ENCODE measurements around the gene VARS2.

VARS2 gene

GRCh38 chr6:30884521-30885480, 29.2 kb upstream of the VARS2 start:
- peak; percentile 85 for DNase-seq (ENCODE audit: low spot score)

GRCh38 chr6:30885481-30885998, 28.5 kb upstream of the VARS2 start:
- no peak for DNase-seq (ENCODE audit: low spot score)

GRCh38 chr6:30885999-30886896, 27.8 kb upstream of the VARS2 start:
- no peak for DNase-seq (ENCODE audit: low spot score)

DNA sequence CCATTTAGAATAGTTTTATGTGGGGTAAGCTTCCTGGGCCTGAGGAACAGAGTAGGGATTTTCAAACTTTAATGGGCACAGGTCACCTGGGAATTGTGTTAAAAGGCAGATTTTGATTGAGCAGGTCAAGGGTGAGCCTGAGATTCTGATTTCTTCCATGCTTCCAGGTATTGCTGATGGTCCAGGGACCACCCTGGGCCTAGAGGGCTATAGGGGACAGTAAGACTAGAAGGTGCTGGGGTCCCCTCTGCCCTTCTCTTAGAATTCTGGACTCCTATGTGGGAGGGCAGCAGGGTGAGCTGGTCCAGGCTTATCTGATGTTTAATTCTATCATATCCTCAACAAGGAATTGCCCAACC, 27.2 kb upstream of the VARS2 start:
- no peak for DNase-seq (ENCODE audit: low spot score)

GRCh38 chr6:30887901-30888815, 25.9 kb upstream of the VARS2 start:
- DNase-seq (ENCODE audit: low spot score): no peak

- DNase-seq (ENCODE audit: low spot score): no peak
Measured at GRCh38 chr6:30888816-30889495, 25.1 kb upstream of the VARS2 start.

- no peak for DNase-seq (ENCODE audit: low spot score)
Measured at GRCh38 chr6:30889496-30889885, 24.5 kb upstream of the VARS2 start.

GRCh38 chr6:30889921-30890645, 24.0 kb upstream of the VARS2 start:
- DNase-seq (ENCODE audit: low spot score): no peak

GRCh38 chr6:30890646-30891449, 23.2 kb upstream of the VARS2 start:
- DNase-seq (ENCODE audit: low spot score): no peak

- DNase-seq (ENCODE audit: low spot score): no peak
Measured at GRCh38 chr6:30891450-30891723, 22.7 kb upstream of the VARS2 start.

DNA sequence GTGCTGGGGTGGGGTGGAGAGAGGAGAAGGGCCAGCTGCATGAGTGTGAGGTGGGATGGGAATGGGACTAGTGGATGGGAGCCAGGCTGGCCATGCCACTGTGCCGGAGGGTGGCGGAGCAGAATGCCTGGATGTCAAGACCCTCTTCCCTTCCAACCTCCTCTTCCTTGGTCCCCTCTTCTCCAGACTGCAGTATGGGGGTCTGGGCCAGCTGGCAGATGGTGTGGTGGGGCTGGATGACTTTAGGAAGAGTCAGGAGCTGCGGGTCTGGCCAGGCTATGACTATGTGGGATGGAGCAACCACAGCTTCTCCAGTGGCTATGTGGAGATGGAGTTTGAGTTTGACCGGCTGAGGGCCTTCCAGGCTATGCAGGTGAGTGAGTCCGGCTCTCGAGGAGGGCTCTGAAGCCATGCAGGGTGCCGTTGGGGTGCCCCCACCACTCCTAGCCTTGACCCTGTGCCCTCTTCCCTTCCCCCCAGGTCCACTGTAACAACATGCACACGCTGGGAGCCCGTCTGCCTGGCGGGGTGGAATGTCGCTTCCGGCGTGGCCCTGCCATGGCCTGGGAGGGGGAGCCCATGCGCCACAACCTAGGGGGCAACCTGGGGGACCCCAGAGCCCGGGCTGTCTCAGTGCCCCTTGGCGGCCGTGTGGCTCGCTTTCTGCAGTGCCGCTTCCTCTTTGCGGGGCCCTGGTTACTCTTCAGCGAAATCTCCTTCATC, 22.1 kb upstream of the VARS2 start:
- DNase-seq (ENCODE audit: low spot score): no peak

DNA sequence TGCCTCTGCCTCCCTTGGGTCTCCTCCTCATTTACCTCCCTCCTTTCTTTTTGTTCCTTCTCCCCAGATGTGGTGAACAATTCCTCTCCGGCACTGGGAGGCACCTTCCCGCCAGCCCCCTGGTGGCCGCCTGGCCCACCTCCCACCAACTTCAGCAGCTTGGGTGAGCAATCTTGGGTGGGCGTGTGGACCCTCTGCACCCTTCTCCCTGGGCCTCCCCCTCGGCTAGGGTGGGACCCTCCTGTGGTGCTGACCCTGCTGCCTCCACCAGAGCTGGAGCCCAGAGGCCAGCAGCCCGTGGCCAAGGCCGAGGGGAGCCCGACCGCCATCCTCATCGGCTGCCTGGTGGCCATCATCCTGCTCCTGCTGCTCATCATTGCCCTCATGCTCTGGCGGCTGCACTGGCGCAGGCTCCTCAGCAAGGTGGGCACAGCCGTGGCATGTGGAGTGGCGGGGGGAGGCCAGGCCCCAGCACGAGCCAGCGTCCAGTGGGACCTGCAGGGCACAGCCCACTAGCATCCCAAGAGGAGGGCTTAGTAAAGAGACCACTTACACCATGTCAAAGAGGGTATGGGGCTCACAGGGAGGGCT, 20.9 kb upstream of the VARS2 start:
- no peak for DNase-seq (ENCODE audit: low spot score)

GRCh38 chr6:30893666-30894065, 20.4 kb upstream of the VARS2 start:
- no peak for DNase-seq (ENCODE audit: low spot score)

GRCh38 chr6:30894381-30894780, 19.7 kb upstream of the VARS2 start:
- no peak for DNase-seq (ENCODE audit: low spot score)

- DNase-seq (ENCODE audit: low spot score): no peak
Measured at GRCh38 chr6:30894935-30895334, 19.1 kb upstream of the VARS2 start.

GRCh38 chr6:30895343-30895742, 18.7 kb upstream of the VARS2 start:
- DNase-seq (ENCODE audit: low spot score): no peak

DNA sequence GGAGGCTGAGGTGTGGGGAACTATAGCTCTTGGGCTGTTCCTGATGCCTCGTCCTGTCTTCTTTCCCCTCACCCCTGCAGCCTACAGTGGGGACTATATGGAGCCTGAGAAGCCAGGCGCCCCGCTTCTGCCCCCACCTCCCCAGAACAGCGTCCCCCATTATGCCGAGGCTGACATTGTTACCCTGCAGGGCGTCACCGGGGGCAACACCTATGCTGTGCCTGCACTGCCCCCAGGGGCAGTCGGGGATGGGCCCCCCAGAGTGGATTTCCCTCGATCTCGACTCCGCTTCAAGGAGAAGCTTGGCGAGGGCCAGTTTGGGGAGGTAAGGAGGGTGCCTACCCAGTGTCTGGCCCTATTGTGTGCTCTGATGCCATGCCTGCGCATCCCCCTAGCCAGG, 17.5 kb upstream of the VARS2 start:
- DNase-seq (ENCODE audit: low spot score): no peak

- DNase-seq (ENCODE audit: low spot score): peak; percentile 18
Measured at GRCh38 chr6:30897882-30898281, 16.2 kb upstream of the VARS2 start.
